ENCODE data around the gene ACOX3. TPM values are rescaled to one million over a fixed set of nuclear protein-coding genes. Genes with fewer than 3 reads are reported as not detected.

The ACOX3 gene
- total and polyA plus RNA-seq, 10 of the 15 experiments (the other 5 are each of a cell fraction or from before 2014, with no cell fraction given), result 2.0 to 24.5 (median 14.0) TPM

- ATAC-seq (no peak), DNase-seq (ENCODE audit: low read depth, low spot score) (no peak), FAIRE-seq (no peak)
- ChIA-PET CTCF (no interaction called here), POLR2A (no interaction called here), SMC1A (ENCODE audit: uncharacterized antibody, unreplicated experiment) (no interaction called here), RAD21 (ENCODE audit: unreplicated experiment) (no interaction called here)
- intact Hi-C loops (cut with micrococcal nuclease; ENCODE audit: unreplicated experiment) (no loop called here), in situ Hi-C loops (cut with MboI) (no loop called here)
- H3K4me1 ChIP-seq (ENCODE audit: control insufficient read depth, insufficient read depth, low read length), result no peaks in the 10 kb centered on the region
- no peak overlapping the region for H3K27ac ChIP-seq (ENCODE audit: control insufficient read depth, insufficient read depth)
- no peak overlapping the region for H3K9ac ChIP-seq (ENCODE audit: control insufficient read depth, insufficient read depth, low read length)
- no peak for TF ChIP-seq ZNF274 (IDR thresholded peaks at IDR 0.05; ENCODE audit: insufficient read depth, insufficient read length)
- TF ChIP-seq HSF1 (IDR thresholded peaks at IDR 0.05; ENCODE audit: low read depth, low read length), result no peak
- TF ChIP-seq POLR2AphosphoS2 (IDR thresholded peaks at IDR 0.05; ENCODE audit: low read depth, low read length), result no peak
- TF ChIP-seq LARP7 (IDR thresholded peaks at IDR 0.05), result no peak
- TF ChIP-seq NBN (IDR thresholded peaks at IDR 0.05), result no peak
- no peak for TF ChIP-seq ZNF622 (IDR thresholded peaks at IDR 0.05)
- TF ChIP-seq NR2C1 (IDR thresholded peaks at IDR 0.05), result no peak
- no peak for TF ChIP-seq IKZF1 (conservative IDR thresholded peaks at IDR 0.05)
- no peak for TF ChIP-seq IKZF2 (IDR thresholded peaks at IDR 0.05)
- TF ChIP-seq NFXL1 (IDR thresholded peaks at IDR 0.05; ENCODE audit: borderline replicate concordance), result no peak
- no peak for TF ChIP-seq SRF (IDR thresholded peaks at IDR 0.05; ENCODE audit: low read depth in 2 of 2, low read length in 2 of 2)
- no peak for TF ChIP-seq EP300 (IDR thresholded peaks at IDR 0.05; ENCODE audit: borderline replicate concordance in 1 of 2, control insufficient read depth in 1 of 2, low read depth in 2 of 2, low read length in 2 of 2)
- TF ChIP-seq CBX3 (IDR thresholded peaks at IDR 0.05; ENCODE audit: borderline replicate concordance, low read depth), result no peak
- no peak for TF ChIP-seq ZNF592 (IDR thresholded peaks at IDR 0.05)
- TF ChIP-seq POLR2A (IDR thresholded peaks at IDR 0.05; ENCODE audit: low read depth, low read length), result no peak
- peaks cover 0 to 2% of the 10 kb centered on the region in 2 experiments; a peak in 2 of 4 replicates for H3K27me3 ChIP-seq (replicated peaks in 1 of 2; ENCODE audit: control insufficient read depth in 2 of 2, insufficient read depth in 2 of 2, low read length in 1 of 2)
- H3K4me2 ChIP-seq (ENCODE audit: control insufficient read depth, insufficient read depth), result no peak overlapping the region
- no peaks in the 10 kb centered on the region; the same call in 2 of the 3 replicates for H3K9me3 ChIP-seq (replicated peaks; ENCODE audit: control insufficient read depth, insufficient read depth, low read length)
- no peaks in the 10 kb centered on the region for H4K20me1 ChIP-seq (ENCODE audit: control insufficient read depth, insufficient read depth)
- H3K79me2 ChIP-seq (ENCODE audit: control insufficient read depth, insufficient read depth, low read length), result no peaks in the 10 kb centered on the region
- WGBS (ENCODE audit: insufficient coverage, insufficient replicate concordance, low lambda C conversion rate, missing lambda C conversion rate), result 48% methylated on average over 20 of the region's 20 CpGs
- BruUV-seq (replicated peaks), result no TSS peak
- H2AFZ ChIP-seq (ENCODE audit: control insufficient read depth, low read depth, low read length), result no peak overlapping the region
- no peaks in the 10 kb centered on the region for H3K36me3 ChIP-seq (ENCODE audit: control insufficient read depth in 2 of 2, insufficient read depth in 2 of 2, low read length in 1 of 2)
- no peak overlapping the region for H3K4me3 ChIP-seq
These were observed 88.0 kb downstream of the ACOX3 start for GRCh38 chr4:8352368-8353157.
